ENCODE data around the gene FCRL1.

Gene FCRL1

GRCh38 chr1:157856538-157856937 lies 36.6 kb upstream of the FCRL1 start:
- Histone ChIP-seq H3F3A (ENCODE audit: low read depth) (no peaks in the 10 kb centered on the region), H3K4me3 (ENCODE audit: low read length, poor library complexity, severe bottlenecking) (no peak overlapping the region), H3K9me2 (replicated peaks; ENCODE audit: low read depth, low read length) (no peaks in the 10 kb centered on the region), H2AFZ (ENCODE audit: low read length) (no peak overlapping the region), H3K9ac (ENCODE audit: low read depth, low read length, poor library complexity, severe bottlenecking) (no peak overlapping the region), H3K4me2 (ENCODE audit: low read depth, low read length, poor library complexity, severe bottlenecking) (no peak overlapping the region), H3K4me1 (ENCODE audit: insufficient read depth, low read length, poor library complexity, severe bottlenecking) (no peaks in the 10 kb centered on the region), H3K79me2 (ENCODE audit: insufficient read depth, low read length) (no peaks in the 10 kb centered on the region), H3K27me3 (ENCODE audit: insufficient read depth, low read length, poor library complexity, severe bottlenecking) (no peaks in the 10 kb centered on the region), H3K9me3 (ENCODE audit: insufficient read depth, low read depth, low read length) (no peaks in the 10 kb centered on the region), H4K20me1 (ENCODE audit: insufficient read depth, low read length, poor library complexity, severe bottlenecking) (no peaks in the 10 kb centered on the region), H3K36me3 (ENCODE audit: insufficient read depth, low read length) (no peaks in the 10 kb centered on the region)
- TF ChIP-seq EZH2phosphoT487 (IDR thresholded peaks at IDR 0.05; ENCODE audit: borderline replicate concordance) (no peak), CTCF (conservative IDR thresholded peaks at IDR 0.05; ENCODE audit: low read length) (no peak)

GRCh38 chr1:157852476-157852875 lies 32.6 kb upstream of the FCRL1 start:
- no peak for TF ChIP-seq EZH2phosphoT487 (IDR thresholded peaks at IDR 0.05; ENCODE audit: borderline replicate concordance)
- no peak for TF ChIP-seq CTCF (conservative IDR thresholded peaks at IDR 0.05; ENCODE audit: low read length)

GRCh38 chr1:157849229-157849875 lies 29.4 kb upstream of the FCRL1 start:
- Histone ChIP-seq H3K9me3 (ENCODE audit: insufficient read depth, low read depth, low read length) (no peaks in the 10 kb centered on the region), H4K20me1 (ENCODE audit: insufficient read depth, low read length, poor library complexity, severe bottlenecking) (no peaks in the 10 kb centered on the region), H3K9me2 (replicated peaks; ENCODE audit: low read depth, low read length) (no peaks in the 10 kb centered on the region), H3K27me3 (ENCODE audit: insufficient read depth, low read length, poor library complexity, severe bottlenecking) (no peaks in the 10 kb centered on the region), H3K4me2 (ENCODE audit: low read depth, low read length, poor library complexity, severe bottlenecking) (peak overlapping the region; percentile 25), H3K4me1 (ENCODE audit: insufficient read depth, low read length, poor library complexity, severe bottlenecking) (peaks cover 16% of the 10 kb centered on the region), H2AFZ (ENCODE audit: low read length) (peak overlapping the region; percentile 72), H3K36me3 (ENCODE audit: insufficient read depth, low read length) (no peaks in the 10 kb centered on the region), H3K79me2 (ENCODE audit: insufficient read depth, low read length) (no peaks in the 10 kb centered on the region), H3F3A (ENCODE audit: low read depth) (no peaks in the 10 kb centered on the region), H3K4me3 (ENCODE audit: low read length, poor library complexity, severe bottlenecking) (no peak overlapping the region), H3K9ac (ENCODE audit: low read depth, low read length, poor library complexity, severe bottlenecking) (no peak overlapping the region)
- TF ChIP-seq CTCF (conservative IDR thresholded peaks at IDR 0.05; ENCODE audit: low read length) (no peak), EZH2phosphoT487 (IDR thresholded peaks at IDR 0.05; ENCODE audit: borderline replicate concordance) (no peak)

More at GRCh38 chr1:157852476-157852875, 32.6 kb upstream of the FCRL1 start:
- H3K4me1 ChIP-seq (ENCODE audit: insufficient read depth, low read length, poor library complexity, severe bottlenecking): no peaks in the 10 kb centered on the region
- no peak overlapping the region for H3K4me2 ChIP-seq (ENCODE audit: low read depth, low read length, poor library complexity, severe bottlenecking)
- H3K9ac ChIP-seq (ENCODE audit: low read depth, low read length, poor library complexity, severe bottlenecking): no peak overlapping the region
- H3K27me3 ChIP-seq (ENCODE audit: insufficient read depth, low read length, poor library complexity, severe bottlenecking): no peaks in the 10 kb centered on the region
- no peaks in the 10 kb centered on the region for H3K36me3 ChIP-seq (ENCODE audit: insufficient read depth, low read length)
- H3K4me3 ChIP-seq (ENCODE audit: low read length, poor library complexity, severe bottlenecking): no peak overlapping the region
- H2AFZ ChIP-seq (ENCODE audit: low read length): no peak overlapping the region
- no peaks in the 10 kb centered on the region for H3K79me2 ChIP-seq (ENCODE audit: insufficient read depth, low read length)
- H3K9me2 ChIP-seq (replicated peaks; ENCODE audit: low read depth, low read length): no peaks in the 10 kb centered on the region
- H4K20me1 ChIP-seq (ENCODE audit: insufficient read depth, low read length, poor library complexity, severe bottlenecking): no peaks in the 10 kb centered on the region
- no peaks in the 10 kb centered on the region for H3K9me3 ChIP-seq (ENCODE audit: insufficient read depth, low read depth, low read length)
- H3F3A ChIP-seq (ENCODE audit: low read depth): no peaks in the 10 kb centered on the region
